ENCODE measurements around the gene PRKAG2.
"Not testable (repeated sequence)": the region's sequence is repeated elsewhere in the genome, so short reads cannot be mapped to it uniquely, and the experiment has no call there.

The PRKAG2 gene

GRCh38 chr7:151599401-151600227 lies 277.3 kb downstream of the PRKAG2 start:
- no peak for DNase-seq

DNA sequence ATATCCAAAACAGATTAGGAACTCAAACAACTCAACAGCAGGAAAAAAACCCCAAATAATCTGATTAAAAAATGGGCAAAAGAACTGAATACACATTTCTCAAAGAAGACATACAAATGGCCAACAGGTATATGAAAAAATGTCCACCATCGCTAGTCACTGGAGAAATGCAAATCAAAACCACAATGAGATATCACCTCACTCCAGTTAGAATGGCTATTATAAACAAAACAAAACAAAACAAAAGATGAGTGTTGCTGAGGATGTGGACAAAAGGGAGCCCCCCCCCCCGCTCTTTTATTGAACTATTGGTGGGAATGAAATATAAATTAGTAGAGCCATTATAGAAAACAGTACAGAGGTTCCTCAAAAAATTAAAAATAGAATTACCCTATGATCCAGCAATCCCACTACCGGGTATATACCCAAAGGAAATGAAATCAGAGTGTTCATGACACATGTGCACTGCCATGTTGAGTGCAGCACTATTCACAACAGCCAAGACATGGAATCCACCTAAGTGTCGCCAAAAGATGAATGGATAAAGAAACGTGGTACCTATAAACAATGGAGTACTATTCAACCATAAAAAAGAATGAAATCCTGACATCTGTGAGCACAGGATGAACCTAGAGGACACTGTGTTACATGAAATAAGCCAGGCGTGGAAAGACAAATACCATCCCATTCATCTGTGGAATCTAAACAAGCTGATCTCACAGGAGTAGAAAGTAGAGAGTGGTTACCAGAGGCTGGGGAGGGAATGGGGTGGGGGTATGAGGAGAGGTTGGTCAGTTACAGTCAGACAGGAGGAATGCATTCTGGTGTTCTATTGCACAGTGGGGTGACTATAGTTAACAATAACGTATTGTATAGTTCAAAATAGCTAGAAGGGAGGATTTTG lies 279.1 kb downstream of the PRKAG2 start:
- peak; percentile 44 for DNase-seq

GRCh38 chr7:151595702-151596350 lies 281.1 kb downstream of the PRKAG2 start:
- no peak for DNase-seq

- no peak for DNase-seq
These were observed 283.9 kb downstream of the PRKAG2 start for GRCh38 chr7:151592868-151593486.

DNA sequence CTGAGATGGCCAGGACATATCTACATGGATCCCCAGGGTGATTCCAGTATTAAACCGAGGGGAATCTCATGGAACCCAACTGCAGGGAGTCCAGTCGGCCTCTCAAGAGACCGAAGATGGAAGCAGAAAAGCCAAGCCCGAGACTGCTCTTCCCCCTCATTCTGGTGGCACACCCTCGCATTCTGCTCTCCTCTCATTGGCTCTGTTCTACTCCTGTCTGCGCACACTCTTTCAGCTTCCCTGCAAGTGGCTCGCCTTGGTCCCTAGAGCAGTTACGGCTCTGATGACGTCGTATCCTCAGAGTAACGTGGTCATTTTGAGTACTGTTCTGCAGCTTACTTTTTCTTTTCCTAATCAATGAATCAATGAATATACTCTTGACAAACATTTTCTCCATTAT lies 284.6 kb downstream of the PRKAG2 start:
- DNase-seq: no peak

- no peak for DNase-seq
These were observed 285.0 kb downstream of the PRKAG2 start for GRCh38 chr7:151591866-151592265.

- no peak for DNase-seq
These were observed 285.8 kb downstream of the PRKAG2 start for GRCh38 chr7:151590850-151591771.

DNA sequence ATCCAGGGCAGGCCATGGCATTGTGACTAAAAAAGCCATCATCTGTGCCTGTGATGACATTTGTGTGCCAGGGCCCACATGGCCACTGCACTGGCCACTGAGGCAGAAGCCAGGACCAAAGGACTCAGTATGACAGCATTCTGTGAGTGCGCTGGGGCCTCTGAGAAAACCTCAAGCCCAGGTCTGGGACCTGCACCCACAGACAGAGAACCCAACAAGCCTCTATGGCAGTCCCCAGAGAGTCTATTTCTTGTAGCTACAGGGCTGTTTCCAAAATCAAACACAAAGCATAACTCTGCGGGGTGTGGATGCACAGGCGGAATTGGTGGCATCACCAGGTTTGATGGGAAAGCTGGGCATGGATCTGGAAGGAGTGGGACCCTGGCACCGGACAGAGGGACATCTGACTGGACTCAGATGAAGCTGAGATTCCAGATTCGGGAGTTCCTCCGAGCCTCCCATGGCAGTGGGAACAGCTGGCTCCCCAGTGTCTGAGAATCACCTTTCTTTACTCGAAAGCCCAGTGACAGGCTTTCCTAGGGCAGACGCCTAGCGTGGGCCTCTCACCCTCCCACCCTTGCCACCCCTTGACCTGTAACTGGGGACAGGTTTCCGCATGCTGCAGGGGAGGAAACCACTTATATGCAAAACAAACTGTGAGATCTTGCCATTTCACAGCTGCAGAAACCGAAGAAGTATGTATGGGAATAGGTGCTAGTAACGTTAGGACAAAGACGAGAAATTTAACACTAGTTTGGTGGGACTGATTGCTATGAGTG lies 286.7 kb downstream of the PRKAG2 start:
- DNase-seq: no peak

DNA sequence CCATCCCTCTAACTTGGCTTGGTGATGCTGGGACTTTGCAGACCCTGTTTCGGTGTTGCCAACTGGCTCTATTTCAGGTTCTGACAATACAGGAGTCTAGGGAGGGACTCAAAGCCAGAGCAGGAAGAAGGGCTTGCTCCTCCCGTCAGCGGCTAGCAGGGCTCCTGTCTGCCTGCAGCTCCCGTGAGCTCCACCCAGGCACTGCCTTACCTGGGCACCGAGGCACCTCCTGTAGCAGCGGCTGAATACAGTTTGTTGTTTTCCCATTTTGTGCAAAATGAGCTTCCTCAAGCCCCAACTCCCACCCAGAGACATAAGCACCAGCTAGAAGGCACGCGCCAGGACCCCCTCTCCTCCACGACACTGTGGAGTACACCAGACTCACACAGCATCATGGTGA lies 287.9 kb downstream of the PRKAG2 start:
- no peak for DNase-seq

- no peak for DNase-seq
These were observed 290.2 kb downstream of the PRKAG2 start for GRCh38 chr7:151586531-151587260.

DNA sequence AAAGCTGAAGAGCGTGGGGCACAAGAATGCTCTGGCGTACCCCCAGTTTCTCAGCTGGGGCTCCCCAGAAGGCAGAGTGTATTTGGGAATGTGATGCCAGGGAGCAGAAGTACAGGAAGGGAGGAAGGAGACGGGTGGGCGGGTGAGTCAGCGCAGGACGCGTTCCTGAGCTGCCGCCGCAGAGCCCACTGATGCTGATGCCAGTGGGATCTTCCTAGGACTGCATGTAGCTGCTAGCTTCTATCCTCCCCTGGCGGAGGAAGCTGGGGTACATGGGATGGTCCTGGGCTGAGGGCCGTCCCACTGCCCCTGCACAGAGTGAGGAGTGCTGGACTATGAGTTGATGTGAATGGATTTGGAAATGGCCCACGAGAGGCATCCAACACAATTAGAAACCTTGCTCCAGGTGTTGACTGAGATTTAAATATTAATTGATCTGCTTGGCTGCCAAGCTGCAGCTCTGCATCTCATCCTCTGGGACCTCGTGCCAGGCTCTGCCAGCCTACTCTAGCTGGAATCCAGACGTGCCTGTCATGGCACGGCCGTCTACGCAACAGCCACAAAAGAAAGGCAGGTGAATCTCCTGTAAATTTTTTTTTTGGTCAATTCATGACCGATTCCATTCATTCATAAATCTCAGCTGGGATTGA lies 291.0 kb downstream of the PRKAG2 start:
- DNase-seq: no peak

GRCh38 chr7:151581741-151582140 lies 295.2 kb downstream of the PRKAG2 start:
- no peak for DNase-seq

DNA sequence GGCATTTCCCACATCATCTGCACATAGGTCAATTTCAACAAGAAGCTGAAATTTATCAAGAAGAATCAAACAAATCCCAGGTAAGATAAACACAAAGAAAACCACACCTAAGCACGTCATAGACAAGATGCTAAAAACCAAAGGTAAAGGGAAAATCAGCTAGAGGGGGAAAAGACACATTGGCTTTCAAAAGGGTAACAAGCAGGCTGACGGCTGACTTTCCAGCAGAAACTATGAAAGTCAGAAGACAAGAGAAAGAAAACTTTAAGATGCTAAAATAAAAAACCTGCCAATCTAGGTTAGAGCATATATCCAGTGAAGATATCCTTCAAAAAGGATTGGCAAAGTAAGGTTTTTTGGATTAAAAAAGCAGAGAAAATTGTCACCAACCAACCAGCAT lies 297.3 kb downstream of the PRKAG2 start:
- no peak for DNase-seq

- no peak for DNase-seq
These were observed 301.5 kb downstream of the PRKAG2 start for GRCh38 chr7:151575410-151575809.

DNA sequence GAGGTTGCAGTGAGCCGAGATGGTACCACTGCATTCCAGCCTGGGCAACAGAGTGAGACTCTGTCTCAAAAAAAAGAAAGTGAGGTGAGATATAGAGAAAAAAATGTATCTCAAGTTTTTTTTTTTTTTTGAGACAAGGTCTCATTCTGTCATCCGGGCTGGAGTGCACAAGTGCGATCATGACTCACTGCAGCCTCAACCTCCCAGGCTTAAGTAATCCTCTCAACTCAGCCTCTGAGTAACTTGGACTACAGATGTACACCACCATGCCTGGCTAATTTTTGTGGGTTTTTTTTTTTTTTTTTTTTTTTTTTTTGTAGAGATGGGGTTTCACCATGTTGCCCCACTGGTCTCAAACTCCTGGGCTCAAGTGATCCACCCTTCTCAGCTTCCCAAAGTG lies 303.9 kb downstream of the PRKAG2 start:
- not testable (repeated sequence) for DNase-seq

DNA sequence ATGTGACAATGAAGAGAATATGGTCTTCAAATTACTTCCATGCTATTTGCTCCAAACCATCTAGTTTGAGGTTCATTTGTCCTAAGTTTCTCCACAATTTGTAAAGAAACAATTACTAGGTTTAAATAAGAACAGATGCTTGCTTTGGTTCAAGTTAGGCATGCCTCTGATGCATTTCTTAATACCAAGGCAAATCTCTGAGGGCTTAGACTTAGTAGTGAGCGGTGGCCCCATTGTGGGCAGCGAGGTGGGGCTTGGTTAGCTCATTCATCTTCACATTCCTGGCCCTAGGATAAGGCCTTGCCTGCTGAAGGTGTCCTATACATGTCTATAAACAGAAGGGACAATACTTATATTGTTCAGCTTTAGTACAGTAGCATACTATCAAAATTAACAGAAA lies 304.8 kb downstream of the PRKAG2 start:
- no peak for DNase-seq

DNA sequence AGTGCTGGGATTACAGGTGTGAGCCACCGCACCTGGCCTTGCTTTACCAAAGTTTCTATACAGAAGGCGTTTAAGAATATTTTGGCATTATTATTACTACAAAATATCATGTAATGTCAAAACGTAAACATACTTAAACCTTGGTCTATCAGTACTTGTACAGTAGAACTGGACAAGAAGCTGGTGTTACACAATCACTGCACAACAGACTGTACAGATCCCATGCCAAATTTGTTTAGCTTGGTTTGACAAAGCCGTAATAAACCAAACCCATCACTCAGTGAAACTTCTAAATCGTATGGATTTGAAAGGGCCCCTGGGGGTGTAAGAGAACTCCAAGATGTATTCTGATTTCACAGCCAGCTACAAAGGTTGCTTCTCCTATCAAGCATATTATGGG lies 305.4 kb downstream of the PRKAG2 start:
- no peak for DNase-seq

DNA sequence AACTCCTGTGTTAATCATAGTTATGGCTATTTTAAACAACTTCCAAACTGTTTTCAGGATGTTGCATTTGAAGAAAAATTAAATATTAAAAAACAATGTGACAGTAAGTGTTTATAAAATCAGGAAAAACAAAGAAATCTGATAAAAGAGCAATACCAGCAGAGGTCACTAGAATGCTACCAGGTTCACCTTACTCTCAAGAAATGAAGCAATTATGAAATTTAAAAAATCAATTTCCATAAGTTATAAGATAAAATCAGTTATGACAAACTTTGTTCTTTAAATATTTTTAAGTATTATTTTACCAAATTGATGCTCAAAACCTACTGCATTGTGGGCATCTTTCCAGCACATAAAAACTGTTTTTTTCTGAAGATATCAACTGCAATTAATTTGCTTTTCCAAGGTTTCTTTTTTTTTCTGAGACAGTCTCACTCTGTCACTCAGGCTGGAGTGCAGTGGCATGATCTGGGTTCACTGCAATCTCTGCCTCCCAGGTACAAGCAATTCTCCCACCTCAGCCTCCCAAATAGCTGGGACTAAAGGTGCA lies 306.5 kb downstream of the PRKAG2 start:
- DNase-seq: no peak
